T-helper 2 cell treated with Interferon-gamma antibody and Interleukin-4, amounts not matched to agents 5 μg/mL and 100 μg/mL, for 36 hours (primary cell): Measurements from ENCODE around the gene PDP2.

Experiments used
- DNase-seq: peaks from one replicate; pipeline ENCODE4 v3.0.0; 2021; ENCODE audit warnings: low spot score
- H3K27ac Mint-ChIP-seq: one replicate; pipeline ENCODE4 v1.8.0; 2021; ENCODE audit warnings: mild to moderate bottlenecking, mixed read lengths
- H3K27me3 Mint-ChIP-seq: one replicate; pipeline ENCODE4 v1.8.0; 2021; ENCODE audit warnings: low read depth, mixed read lengths
- H3K36me3 Mint-ChIP-seq: one replicate; pipeline ENCODE4 v1.8.0; 2021; ENCODE audit warnings: low read depth, mixed read lengths
- H3K4me1 Mint-ChIP-seq: one replicate; pipeline ENCODE4 v1.8.0; 2021; ENCODE audit warnings: low read depth, mixed read lengths
- H3K4me3 Mint-ChIP-seq: one replicate; pipeline ENCODE4 v1.8.0; 2022; ENCODE audit warnings: mild to moderate bottlenecking, moderate library complexity, mixed read lengths
- H3K9me3 Mint-ChIP-seq: one replicate; pipeline ENCODE4 v1.8.0; 2021; ENCODE audit warnings: mixed read lengths

Gene PDP2

GRCh38 chr16:66847533-66848067 lies 32.7 kb upstream of the PDP2 start:
- H3K4me3 Mint-ChIP-seq: no peak overlapping the region
- peaks cover 17% of the 10 kb centered on the region for H3K4me1 Mint-ChIP-seq
- no peak for DNase-seq
- peaks cover 32% of the 10 kb centered on the region for H3K27me3 Mint-ChIP-seq
- no peaks in the 10 kb centered on the region for H3K36me3 Mint-ChIP-seq
- H3K27ac Mint-ChIP-seq: peak overlapping the region; percentile 37
- H3K9me3 Mint-ChIP-seq: no peaks in the 10 kb centered on the region

DNA sequence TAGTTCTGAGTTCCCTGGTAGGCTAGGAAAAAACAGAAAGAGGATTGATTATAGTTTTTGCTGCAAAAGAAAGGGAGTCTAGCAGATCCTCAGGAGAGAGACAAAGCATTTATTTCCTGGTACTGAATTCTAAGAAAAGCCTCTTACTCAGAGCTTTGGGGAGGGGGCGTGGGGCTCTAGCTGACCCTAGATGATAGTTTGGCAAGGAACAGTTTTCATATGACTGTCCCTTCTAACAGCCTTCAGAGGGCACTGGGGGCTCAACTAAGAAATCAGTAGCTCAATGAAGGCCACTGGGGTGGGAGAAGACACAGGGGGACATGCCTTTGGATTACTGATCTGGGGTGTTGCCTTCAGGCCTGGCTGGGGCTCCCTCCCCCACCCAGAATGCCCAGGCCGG lies 32.1 kb upstream of the PDP2 start:
- peak overlapping the region; percentile 37 for H3K27ac Mint-ChIP-seq

DNA sequence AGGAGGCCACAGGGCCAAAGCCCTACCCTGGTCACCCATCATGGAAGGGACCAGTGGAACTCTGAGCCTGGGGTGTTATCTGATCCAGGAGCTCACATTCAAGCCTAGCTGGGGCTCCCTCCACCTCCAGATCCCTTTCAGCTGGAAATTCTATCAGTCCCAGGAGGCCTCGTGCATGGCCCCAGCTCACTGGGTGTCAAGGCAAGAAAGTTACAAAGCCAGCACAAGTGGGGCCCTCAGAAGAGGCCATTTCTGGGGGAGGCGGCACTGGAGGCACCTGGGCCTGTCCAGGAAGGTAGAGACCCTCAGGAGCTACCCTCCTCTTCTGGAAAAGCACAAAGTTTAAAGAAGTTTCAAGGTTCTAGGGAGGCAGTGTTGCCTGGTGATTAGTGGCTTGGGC lies 31.3 kb upstream of the PDP2 start:
- no peaks in the 10 kb centered on the region for H3K9me3 Mint-ChIP-seq
- H3K27ac Mint-ChIP-seq: no peak overlapping the region
- DNase-seq: no peak
- no peak overlapping the region for H3K4me3 Mint-ChIP-seq
- peaks cover 18% of the 10 kb centered on the region for H3K27me3 Mint-ChIP-seq
- H3K4me1 Mint-ChIP-seq: peaks cover 16% of the 10 kb centered on the region
- H3K36me3 Mint-ChIP-seq: no peaks in the 10 kb centered on the region

More for the DNA sequence above, 32.1 kb upstream of the PDP2 start:
- DNase-seq: no peak
- no peaks in the 10 kb centered on the region for H3K9me3 Mint-ChIP-seq
- peaks cover 17% of the 10 kb centered on the region for H3K4me1 Mint-ChIP-seq
- H3K36me3 Mint-ChIP-seq: no peaks in the 10 kb centered on the region
- H3K4me3 Mint-ChIP-seq: no peak overlapping the region
- peaks cover 26% of the 10 kb centered on the region for H3K27me3 Mint-ChIP-seq

- Mint-ChIP-seq H3K27me3 (peaks cover 17% of the 10 kb centered on the region), H3K4me3 (no peak overlapping the region), H3K4me1 (peaks cover 16% of the 10 kb centered on the region), H3K27ac (no peak overlapping the region), H3K36me3 (no peaks in the 10 kb centered on the region), H3K9me3 (no peaks in the 10 kb centered on the region)
- no peak for DNase-seq
These were observed 30.8 kb upstream of the PDP2 start for GRCh38 chr16:66849549-66849948.

- Mint-ChIP-seq H3K27me3 (peaks cover 12% of the 10 kb centered on the region), H3K4me3 (no peak overlapping the region)
These were observed 30.1 kb upstream of the PDP2 start for GRCh38 chr16:66850115-66850815.

DNA sequence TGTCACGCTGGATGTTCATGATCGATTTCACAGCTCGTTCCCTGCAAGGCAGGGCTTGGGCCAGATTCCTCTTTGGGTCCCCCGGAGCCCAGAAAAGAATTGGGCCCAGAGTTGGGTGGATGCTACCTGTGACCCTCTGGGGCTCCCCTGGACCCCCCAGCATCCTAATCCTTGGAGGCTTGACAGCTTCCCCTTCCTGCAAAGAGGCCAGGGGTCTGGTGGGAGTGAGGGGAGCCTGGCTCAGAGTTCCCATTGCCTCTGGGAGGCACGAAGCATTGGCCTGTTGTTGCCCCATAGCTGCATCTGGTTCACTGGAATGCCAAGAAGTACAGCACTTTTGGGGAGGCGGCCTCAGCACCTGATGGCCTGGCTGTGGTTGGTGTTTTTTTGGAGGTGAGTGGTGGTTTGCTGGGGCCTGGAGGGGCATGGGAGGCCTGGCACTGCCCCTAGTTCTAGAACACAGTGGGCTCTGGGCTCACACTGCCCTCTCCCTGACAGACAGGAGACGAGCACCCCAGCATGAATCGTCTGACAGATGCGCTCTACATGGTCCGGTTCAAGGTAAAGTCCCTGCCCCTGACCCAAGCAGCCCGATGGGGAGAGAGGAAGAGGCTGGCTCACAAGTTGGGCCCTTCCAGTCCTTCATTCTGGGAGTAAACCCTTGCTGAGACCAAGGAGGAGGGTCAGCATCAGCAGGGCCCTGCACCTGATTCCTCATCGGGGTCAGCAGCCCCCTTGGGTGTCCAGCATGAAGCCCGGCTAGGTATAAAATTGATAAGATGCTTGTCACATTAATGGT lies 28.9 kb upstream of the PDP2 start:
- Mint-ChIP-seq H3K27me3 (peaks cover 1% of the 10 kb centered on the region), H3K4me1 (peaks cover 14% of the 10 kb centered on the region), H3K4me3 (no peak overlapping the region), H3K9me3 (no peaks in the 10 kb centered on the region), H3K36me3 (no peaks in the 10 kb centered on the region), H3K27ac (no peak overlapping the region)
- no peak for DNase-seq

More at GRCh38 chr16:66850115-66850815, 30.1 kb upstream of the PDP2 start:
- H3K4me1 Mint-ChIP-seq: peaks cover 16% of the 10 kb centered on the region
- H3K9me3 Mint-ChIP-seq: no peaks in the 10 kb centered on the region
- H3K36me3 Mint-ChIP-seq: no peaks in the 10 kb centered on the region
- no peak for DNase-seq
- no peak overlapping the region for H3K27ac Mint-ChIP-seq

DNA sequence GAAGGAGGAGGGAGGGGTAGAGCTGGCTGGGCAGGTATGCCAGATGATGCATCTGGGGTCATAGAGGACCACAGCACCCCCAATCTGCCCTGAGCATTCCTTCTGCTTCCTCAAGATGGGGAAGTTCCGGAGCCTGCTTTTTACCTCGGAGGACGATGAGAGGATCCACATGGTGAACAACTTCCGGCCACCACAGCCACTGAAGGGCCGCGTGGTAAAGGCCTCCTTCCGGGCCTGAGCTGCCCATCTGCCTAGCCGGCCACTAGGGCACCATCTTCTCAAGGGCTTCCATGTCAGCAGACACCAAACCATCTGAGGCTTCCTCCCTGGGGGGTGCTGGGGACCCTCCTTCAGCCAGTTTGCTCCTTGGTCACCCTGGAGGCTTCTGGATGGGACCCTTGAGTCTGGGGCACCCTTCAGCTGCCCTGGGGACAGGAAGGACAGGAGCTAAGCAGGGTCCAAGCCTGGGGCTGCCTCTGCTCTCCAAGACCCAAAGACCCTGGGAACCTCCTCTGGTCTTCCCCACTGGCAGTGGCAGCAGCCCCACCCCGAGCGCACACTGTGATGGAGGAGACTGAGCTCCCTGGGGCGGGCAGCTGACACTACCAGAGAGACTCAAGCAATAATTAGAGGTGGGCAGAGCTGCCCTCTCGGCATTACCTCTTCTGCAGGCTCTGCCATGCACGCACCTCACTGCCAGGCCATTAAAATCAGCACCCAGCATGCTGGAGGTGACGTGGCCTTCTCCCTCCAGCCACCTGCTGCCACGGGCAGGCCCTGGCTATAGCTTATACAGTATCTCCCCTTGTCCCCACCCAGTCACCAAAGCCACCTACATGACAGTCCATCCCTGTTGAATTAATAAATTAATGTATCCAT lies 26.8 kb upstream of the PDP2 start:
- Mint-ChIP-seq H3K36me3 (no peaks in the 10 kb centered on the region), H3K4me1 (peaks cover under 1% of the 10 kb centered on the region), H3K27ac (no peak overlapping the region), H3K27me3 (no peaks in the 10 kb centered on the region), H3K4me3 (no peak overlapping the region), H3K9me3 (no peaks in the 10 kb centered on the region)
- no peak for DNase-seq

DNA sequence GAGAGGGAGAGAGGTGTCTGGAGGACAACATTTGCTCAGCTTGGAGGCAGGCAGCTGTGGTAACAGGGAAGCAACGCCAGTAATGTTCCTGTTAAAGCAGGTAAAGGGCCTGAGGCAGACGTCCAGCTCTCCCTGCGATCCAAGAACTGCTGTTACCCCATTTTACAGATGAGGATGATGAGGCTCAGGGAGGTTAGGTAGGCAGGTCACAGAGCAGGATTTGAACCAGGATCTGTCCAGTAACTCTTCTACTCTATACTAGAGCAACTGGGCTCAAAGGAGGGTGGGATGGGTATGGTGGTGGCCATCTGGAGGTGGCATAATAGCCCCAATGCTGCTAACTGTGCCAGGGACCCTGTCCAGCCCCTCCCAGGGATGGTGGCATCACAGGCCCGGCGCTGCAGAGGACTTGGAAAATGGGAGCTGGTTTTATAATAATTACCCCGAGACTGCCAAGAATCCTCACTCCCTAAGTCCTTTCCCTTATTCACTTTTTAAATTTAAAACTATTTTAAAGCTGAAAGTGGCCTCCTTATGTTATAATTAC lies 24.1 kb upstream of the PDP2 start:
- no peaks in the 10 kb centered on the region for H3K9me3 Mint-ChIP-seq
- DNase-seq: no peak
- no peaks in the 10 kb centered on the region for H3K27me3 Mint-ChIP-seq
- H3K36me3 Mint-ChIP-seq: no peaks in the 10 kb centered on the region
- no peak overlapping the region for H3K27ac Mint-ChIP-seq
- no peaks in the 10 kb centered on the region for H3K4me1 Mint-ChIP-seq
- H3K4me3 Mint-ChIP-seq: no peak overlapping the region

- DNase-seq: no peak
- H3K36me3 Mint-ChIP-seq: no peaks in the 10 kb centered on the region
- H3K27ac Mint-ChIP-seq: no peak overlapping the region
- no peaks in the 10 kb centered on the region for H3K27me3 Mint-ChIP-seq
- H3K4me1 Mint-ChIP-seq: no peaks in the 10 kb centered on the region
- H3K4me3 Mint-ChIP-seq: no peak overlapping the region
- H3K9me3 Mint-ChIP-seq: no peaks in the 10 kb centered on the region
These were observed 23.5 kb upstream of the PDP2 start for GRCh38 chr16:66856801-66857200.

GRCh38 chr16:66857437-66857836 lies 22.9 kb upstream of the PDP2 start:
- no peak overlapping the region for H3K27ac Mint-ChIP-seq
- H3K9me3 Mint-ChIP-seq: no peaks in the 10 kb centered on the region
- H3K4me3 Mint-ChIP-seq: no peak overlapping the region
- H3K4me1 Mint-ChIP-seq: no peaks in the 10 kb centered on the region
- DNase-seq: no peak
- H3K27me3 Mint-ChIP-seq: no peaks in the 10 kb centered on the region
- no peaks in the 10 kb centered on the region for H3K36me3 Mint-ChIP-seq

- Mint-ChIP-seq H3K4me3 (no peak overlapping the region), H3K27me3 (no peaks in the 10 kb centered on the region), H3K4me1 (no peaks in the 10 kb centered on the region), H3K9me3 (no peaks in the 10 kb centered on the region), H3K27ac (no peak overlapping the region), H3K36me3 (no peaks in the 10 kb centered on the region)
- DNase-seq: no peak
These were observed 21.4 kb upstream of the PDP2 start for GRCh38 chr16:66858740-66859396.

- Mint-ChIP-seq H3K27ac (no peak overlapping the region), H3K36me3 (no peaks in the 10 kb centered on the region), H3K4me1 (no peaks in the 10 kb centered on the region), H3K4me3 (no peak overlapping the region), H3K27me3 (no peaks in the 10 kb centered on the region), H3K9me3 (no peaks in the 10 kb centered on the region)
- no peak for DNase-seq
These were observed 20.8 kb upstream of the PDP2 start for GRCh38 chr16:66859397-66860068.
